Activated CD4-positive, alpha-beta T cell treated with anti-CD3 and anti-CD28 coated beads, Interleukin-2, amount 10 ng/mL, durations not matched to agents 7 days and 5 days (primary cell): ENCODE measurements around the gene USP20. TPM values are rescaled to one million over a fixed set of nuclear protein-coding genes. Genes with fewer than 3 reads are reported as not detected.

ENCODE experiments used
- CTCF ChIA-PET: fragments of 350-600 bp; sonication (Branson Sonifier 250); formaldehyde crosslinking; loops from one replicate; lab custom pipeline; 2021; ENCODE audit warnings: antibody characterized with exemption; lab: Charles Lee
- POLR2A ChIA-PET: fragments of 350-600 bp; sonication (Branson Sonifier 250); formaldehyde crosslinking; loops from one replicate; lab custom pipeline; 2021; ENCODE audit warnings: antibody characterized with exemption; lab: Charles Lee
- DNase-seq: peaks from one replicate; pipeline ENCODE4 v3.0.0-alpha.2; 2020
- H3K27ac Mint-ChIP-seq: one replicate; pipeline ENCODE4 v1.8.0; 2021; ENCODE audit warnings: mild to moderate bottlenecking, moderate library complexity, mixed read lengths
- H3K27me3 Mint-ChIP-seq: one replicate; pipeline ENCODE4 v1.8.0; 2021; ENCODE audit warnings: mixed read lengths
- H3K36me3 Mint-ChIP-seq: one replicate; pipeline ENCODE4 v1.8.0; 2021; ENCODE audit warnings: low read depth, mixed read lengths
- H3K4me1 Mint-ChIP-seq: one replicate; pipeline ENCODE4 v1.8.0; 2021; ENCODE audit warnings: mixed read lengths
- H3K4me3 Mint-ChIP-seq: one replicate; pipeline ENCODE4 v1.8.0; 2021; ENCODE audit warnings: mild to moderate bottlenecking, moderate library complexity, mixed read lengths
- H3K9me3 Mint-ChIP-seq: one replicate; pipeline ENCODE4 v1.8.0; 2021; ENCODE audit warnings: mixed read lengths
- total RNA-seq, 2 experiments: library from RNA; stranded (reverse); gene quantifications; one replicate each; pipeline ENCODE4 v1.2.3, GENCODE V29; 2021

Gene USP20
- total RNA-seq, 2 experiments from 2014 or later, result 90.8 to 105 TPM

GRCh38 chr9:129906298-129906697 lies 71.0 kb downstream of the USP20 start:
- CTCF ChIA-PET, result interaction anchor here (0.7 to 1.5 kb wide), 2 partner anchors 12 to 20 kb away, joined by 3 read pairs; no protein-coding TSS in a partner anchor
- H3K4me3 Mint-ChIP-seq, result no peak overlapping the region
- POLR2A ChIA-PET, result no interaction called here
- DNase-seq, result no peak
- no peaks in the 10 kb centered on the region for H3K9me3 Mint-ChIP-seq
- H3K27me3 Mint-ChIP-seq, result no peaks in the 10 kb centered on the region
- H3K36me3 Mint-ChIP-seq, result peaks cover 78% of the 10 kb centered on the region
- H3K4me1 Mint-ChIP-seq, result peaks cover 51% of the 10 kb centered on the region
- peak overlapping the region; percentile 42 for H3K27ac Mint-ChIP-seq

GRCh38 chr9:129907201-129907600 lies 71.9 kb downstream of the USP20 start:
- POLR2A ChIA-PET, result no interaction called here
- H3K9me3 Mint-ChIP-seq, result no peaks in the 10 kb centered on the region
- H3K4me1 Mint-ChIP-seq, result peaks cover 43% of the 10 kb centered on the region
- peak overlapping the region; percentile 65 for H3K27ac Mint-ChIP-seq
- peaks cover 71% of the 10 kb centered on the region for H3K36me3 Mint-ChIP-seq
- no peaks in the 10 kb centered on the region for H3K27me3 Mint-ChIP-seq
- no peak for DNase-seq
- CTCF ChIA-PET, result interaction anchor here (0.9 to 1.5 kb wide), 5 partner anchors 11 to 151 kb away, joined by 3 to 4 read pairs (median 3); no protein-coding TSS in a partner anchor
- H3K4me3 Mint-ChIP-seq, result no peak overlapping the region

- ChIA-PET CTCF (interaction anchor here (0.6 to 1.5 kb wide), 2 partner anchors 11 to 32 kb away, joined by 3 read pairs; no protein-coding TSS in a partner anchor), POLR2A (interaction anchor here (0.5 kb wide), 1 partner anchor 21 kb away, joined by 3 read pairs; no protein-coding TSS in a partner anchor)
- peak overlapping the region; percentile 50 for H3K27ac Mint-ChIP-seq
- DNase-seq, result no peak
- no peaks in the 10 kb centered on the region for H3K27me3 Mint-ChIP-seq
- H3K4me3 Mint-ChIP-seq, result no peak overlapping the region
- no peaks in the 10 kb centered on the region for H3K9me3 Mint-ChIP-seq
- peaks cover 59% of the 10 kb centered on the region for H3K36me3 Mint-ChIP-seq
- peaks cover 34% of the 10 kb centered on the region for H3K4me1 Mint-ChIP-seq
Measured at GRCh38 chr9:129908906-129909305, 73.6 kb downstream of the USP20 start.

- ChIA-PET CTCF (interaction anchor here (1.5 kb wide), 1 partner anchor 12 kb away, joined by 3 read pairs; no protein-coding TSS in a partner anchor), POLR2A (no interaction called here)
- no peak for DNase-seq
- Mint-ChIP-seq H3K9me3 (no peaks in the 10 kb centered on the region), H3K4me3 (no peak overlapping the region), H3K27me3 (no peaks in the 10 kb centered on the region), H3K4me1 (peaks cover 27% of the 10 kb centered on the region), H3K27ac (peak overlapping the region; percentile 19), H3K36me3 (peaks cover 56% of the 10 kb centered on the region)
Measured at GRCh38 chr9:129909851-129910250, 74.6 kb downstream of the USP20 start.

GRCh38 chr9:129910628-129911567 lies 75.6 kb downstream of the USP20 start:
- no peak for DNase-seq
- CTCF ChIA-PET, result interaction anchor here (1.1 kb wide), 1 partner anchor 13 kb away, joined by 3 read pairs; no protein-coding TSS in a partner anchor
- Mint-ChIP-seq H3K36me3 (peaks cover 55% of the 10 kb centered on the region), H3K4me3 (no peak overlapping the region), H3K4me1 (peaks cover 24% of the 10 kb centered on the region), H3K27me3 (no peaks in the 10 kb centered on the region), H3K9me3 (no peaks in the 10 kb centered on the region), H3K27ac (peak overlapping the region; percentile 78)
- POLR2A ChIA-PET, result no interaction called here

- Mint-ChIP-seq H3K27ac (peak overlapping the region; percentile 46), H3K9me3 (no peaks in the 10 kb centered on the region), H3K27me3 (no peaks in the 10 kb centered on the region), H3K36me3 (peaks cover 51% of the 10 kb centered on the region), H3K4me1 (peaks cover 17% of the 10 kb centered on the region), H3K4me3 (no peak overlapping the region)
- ChIA-PET CTCF (interaction anchor here (0.7 to 1.7 kb wide), 6 partner anchors 9 to 117 kb away, joined by 3 to 4 read pairs (median 3); no protein-coding TSS in a partner anchor), POLR2A (no interaction called here)
- no peak for DNase-seq
Measured at GRCh38 chr9:129914051-129914450, 78.8 kb downstream of the USP20 start.

GRCh38 chr9:129916707-129917106 lies 81.4 kb downstream of the USP20 start:
- no peaks in the 10 kb centered on the region for H3K27me3 Mint-ChIP-seq
- no peak for DNase-seq
- peaks cover 43% of the 10 kb centered on the region for H3K36me3 Mint-ChIP-seq
- CTCF ChIA-PET, result interaction anchor here (0.7 to 1.0 kb wide), 5 partner anchors 56 to 700 kb away, joined by 3 to 5 read pairs (median 3); no protein-coding TSS in a partner anchor
- POLR2A ChIA-PET, result no interaction called here
- H3K4me1 Mint-ChIP-seq, result peaks cover 17% of the 10 kb centered on the region
- peak overlapping the region; percentile 5 for H3K27ac Mint-ChIP-seq
- H3K9me3 Mint-ChIP-seq, result no peaks in the 10 kb centered on the region
- no peak overlapping the region for H3K4me3 Mint-ChIP-seq

GRCh38 chr9:129918296-129918950 lies 83.2 kb downstream of the USP20 start:
- H3K4me3 Mint-ChIP-seq, result no peak overlapping the region
- no peaks in the 10 kb centered on the region for H3K27me3 Mint-ChIP-seq
- H3K27ac Mint-ChIP-seq, result no peak overlapping the region
- POLR2A ChIA-PET, result no interaction called here
- CTCF ChIA-PET, result interaction anchor here (0.7 to 1.6 kb wide), 3 partner anchors 11 to 44 kb away, joined by 3 to 4 read pairs (median 3); no protein-coding TSS in a partner anchor
- no peaks in the 10 kb centered on the region for H3K9me3 Mint-ChIP-seq
- H3K4me1 Mint-ChIP-seq, result peaks cover 16% of the 10 kb centered on the region
- H3K36me3 Mint-ChIP-seq, result peaks cover 51% of the 10 kb centered on the region
- no peak for DNase-seq

GRCh38 chr9:129919277-129919676 lies 84.0 kb downstream of the USP20 start:
- Mint-ChIP-seq H3K4me3 (no peak overlapping the region), H3K36me3 (peaks cover 54% of the 10 kb centered on the region), H3K27me3 (no peaks in the 10 kb centered on the region), H3K9me3 (no peaks in the 10 kb centered on the region), H3K4me1 (peaks cover 16% of the 10 kb centered on the region), H3K27ac (no peak overlapping the region)
- no peak for DNase-seq
- ChIA-PET POLR2A (no interaction called here), CTCF (interaction anchor here (0.9 to 1.6 kb wide), 2 partner anchors 19 to 25 kb away, joined by 3 to 4 read pairs; no protein-coding TSS in a partner anchor)

GRCh38 chr9:129919841-129920240 lies 84.6 kb downstream of the USP20 start:
- Mint-ChIP-seq H3K4me3 (no peak overlapping the region), H3K27ac (no peak overlapping the region), H3K36me3 (peaks cover 57% of the 10 kb centered on the region), H3K27me3 (no peaks in the 10 kb centered on the region), H3K4me1 (peaks cover 19% of the 10 kb centered on the region), H3K9me3 (no peaks in the 10 kb centered on the region)
- CTCF ChIA-PET, result interaction anchor here (0.9 to 1.6 kb wide), 3 partner anchors 18 to 119 kb away, joined by 3 to 4 read pairs (median 3); no protein-coding TSS in a partner anchor
- POLR2A ChIA-PET, result no interaction called here
- no peak for DNase-seq

GRCh38 chr9:129921905-129922304 lies 86.6 kb downstream of the USP20 start:
- Mint-ChIP-seq H3K27me3 (no peaks in the 10 kb centered on the region), H3K4me1 (peaks cover 15% of the 10 kb centered on the region), H3K36me3 (peaks cover 60% of the 10 kb centered on the region), H3K27ac (no peak overlapping the region), H3K9me3 (no peaks in the 10 kb centered on the region), H3K4me3 (no peak overlapping the region)
- DNase-seq, result no peak
- CTCF ChIA-PET, result no interaction called here
- POLR2A ChIA-PET, result no interaction called here

- H3K4me3 Mint-ChIP-seq, result no peak overlapping the region
Measured at GRCh38 chr9:129923589-129923988, 88.3 kb downstream of the USP20 start.

More at GRCh38 chr9:129923589-129923988, 88.3 kb downstream of the USP20 start:
- Mint-ChIP-seq H3K27me3 (no peaks in the 10 kb centered on the region), H3K9me3 (no peaks in the 10 kb centered on the region), H3K4me1 (peaks cover 14% of the 10 kb centered on the region), H3K36me3 (peaks cover 56% of the 10 kb centered on the region), H3K27ac (no peak overlapping the region)
- DNase-seq, result no peak
- ChIA-PET POLR2A (interaction anchor here (0.8 kb wide), 1 partner anchor 37 kb away, joined by 3 read pairs; no protein-coding TSS in a partner anchor), CTCF (interaction anchor here (0.6 to 1.5 kb wide), 5 partner anchors 9 to 1325 kb away, joined by 3 to 6 read pairs (median 3); no protein-coding TSS in a partner anchor)
